H9 (cell line): ENCODE measurements around the gene PDK4. TPM values are rescaled to one million over a fixed set of nuclear protein-coding genes. Genes with fewer than 3 reads are reported as not detected.

Source experiments
- DNase-seq: peaks from one replicate; pipeline ENCODE4 v3.0.0-alpha.2; 2017
- H2AFZ ChIP-seq: one replicate; pipeline ENCODE4 v1.6.1; 2013; ENCODE audit warnings: mild to moderate bottlenecking, low read length, control low read depth, moderate library complexity
- H2AK5ac ChIP-seq: 2 replicates; pipeline ENCODE4 v1.6.1; 2013; ENCODE audit warnings: low read length, control low read depth, mixed read lengths; ENCODE audit not compliant: insufficient read length
- H2BK120ac ChIP-seq: one replicate; pipeline ENCODE4 v1.6.1; 2013; ENCODE audit warnings: low read depth, mild to moderate bottlenecking, low read length, control low read depth, inconsistent platforms; ENCODE audit not compliant: poor library complexity, severe bottlenecking
- H2BK12ac ChIP-seq: 2 replicates; pipeline ENCODE4 v1.6.1; 2013; ENCODE audit warnings: low read length, control low read depth, mixed read lengths, low read depth; ENCODE audit not compliant: insufficient read length
- H2BK15ac ChIP-seq: 2 replicates; pipeline ENCODE4 v1.6.1; 2013; ENCODE audit warnings: low read depth, low read length, control low read depth
- H2BK20ac ChIP-seq: one replicate; pipeline ENCODE4 v1.6.1; 2013; ENCODE audit warnings: low read depth, mild to moderate bottlenecking, low read length, control low read depth, inconsistent platforms; ENCODE audit not compliant: poor library complexity, severe bottlenecking
- H2BK5ac ChIP-seq: 2 replicates; pipeline ENCODE4 v1.6.1; 2013; ENCODE audit warnings: low read length, control low read depth, mixed read lengths; ENCODE audit not compliant: insufficient read length
- H3K14ac ChIP-seq: 2 replicates; pipeline ENCODE4 v1.6.1; 2013; ENCODE audit warnings: low read length, control low read depth; ENCODE audit not compliant: insufficient read depth
- H3K18ac ChIP-seq: 2 replicates; pipeline ENCODE4 v1.6.1; 2013; ENCODE audit warnings: low read depth, mild to moderate bottlenecking, mixed read lengths, low read length, control low read depth; ENCODE audit not compliant: insufficient read length
- H3K23ac ChIP-seq: 2 replicates; pipeline ENCODE4 v1.6.1; 2013; ENCODE audit warnings: low read length, control low read depth, mixed read lengths, low read depth; ENCODE audit not compliant: insufficient read length
- H3K23me2 ChIP-seq: 2 replicates; pipeline ENCODE4 v1.6.1; 2013; ENCODE audit warnings: low read depth, mild to moderate bottlenecking, mixed read lengths, low read length, control low read depth; ENCODE audit not compliant: insufficient read length, poor library complexity, severe bottlenecking
- H3K27ac ChIP-seq: 2 replicates; pipeline ENCODE4 v1.5.1; 2013; ENCODE audit warnings: low read length, control low read depth, mixed read lengths, low read depth; ENCODE audit not compliant: insufficient read length
- H3K27me3 ChIP-seq: 2 replicates; pipeline ENCODE4 v1.6.1; 2013; ENCODE audit warnings: low read length, control low read depth, inconsistent platforms; ENCODE audit not compliant: insufficient read depth
- H3K4ac ChIP-seq: 2 replicates; pipeline ENCODE4 v1.6.1; 2013; ENCODE audit warnings: low read depth, mild to moderate bottlenecking, control low read depth, inconsistent platforms, low read length, moderate library complexity
- H3K4me1 ChIP-seq: 2 replicates; pipeline ENCODE4 v1.6.1; 2013; ENCODE audit warnings: low read length, control low read depth, inconsistent platforms; ENCODE audit not compliant: insufficient read depth
- H3K4me2 ChIP-seq: 2 replicates; pipeline ENCODE4 v1.6.1; 2013; ENCODE audit warnings: low read length, control low read depth, mixed read lengths; ENCODE audit not compliant: insufficient read length, insufficient read depth
- H3K56ac ChIP-seq: 2 replicates; pipeline ENCODE4 v1.6.1; 2013; ENCODE audit warnings: low read depth, mild to moderate bottlenecking, mixed read lengths, low read length, control low read depth; ENCODE audit not compliant: insufficient read length
- H3K79me1 ChIP-seq: 2 replicates; pipeline ENCODE4 v1.6.1; 2013; ENCODE audit warnings: low read depth, mild to moderate bottlenecking, moderate library complexity, low read length, control low read depth, inconsistent platforms; ENCODE audit not compliant: insufficient read depth, poor library complexity, severe bottlenecking
- H3K79me2 ChIP-seq: 2 replicates; pipeline ENCODE4 v1.6.1; 2013; ENCODE audit warnings: low read length, control low read depth, inconsistent platforms; ENCODE audit not compliant: insufficient read depth
- H3K9ac ChIP-seq: 2 replicates; pipeline ENCODE4 v1.6.1; 2013; ENCODE audit warnings: low read length, control low read depth, mixed read lengths; ENCODE audit not compliant: insufficient read length; ENCODE audit errors: extremely low read depth
- H3K9me3 ChIP-seq: one replicate; pipeline ENCODE4 v1.6.1; 2013; ENCODE audit warnings: low read depth, low read length, inconsistent platforms; ENCODE audit not compliant: control insufficient read depth
- H3T11ph ChIP-seq: one replicate; pipeline ENCODE4 v1.6.1; 2013; ENCODE audit warnings: mild to moderate bottlenecking, low read length, control low read depth, inconsistent platforms
- H4K20me1 ChIP-seq: one replicate; pipeline ENCODE4 v1.6.1; 2013; ENCODE audit not compliant: control insufficient read depth, insufficient read length, insufficient read depth
- H4K5ac ChIP-seq: 2 replicates; pipeline ENCODE4 v1.6.1; 2013; ENCODE audit warnings: low read depth, mild to moderate bottlenecking, mixed read lengths, low read length, control low read depth; ENCODE audit not compliant: insufficient read length
- H4K8ac ChIP-seq: replicated peaks from 2 replicates; pipeline ENCODE4 v1.6.1; 2013; ENCODE audit warnings: low read length, control low read depth, mixed read lengths, low read depth; ENCODE audit not compliant: insufficient read length
- H4K91ac ChIP-seq: 2 replicates; pipeline ENCODE4 v1.6.1; 2013; ENCODE audit warnings: low read depth, mild to moderate bottlenecking, moderate library complexity, mixed read lengths, low read length, control low read depth; ENCODE audit not compliant: insufficient read length
- H3K27ac Mint-ChIP-seq, 3 experiments: 2 replicates in 2 of 3; 3 replicates in 1 of 3; pipeline ENCODE4 v1.8.0; 2020 to 2021; ENCODE audit warnings: mixed read lengths in 3 of 3, mild to moderate bottlenecking in 1 of 3, moderate library complexity in 1 of 3
- H3K27me3 Mint-ChIP-seq: 2 replicates; pipeline ENCODE4 v1.8.0; 2021; ENCODE audit warnings: low read depth, mild to moderate bottlenecking, moderate library complexity, mixed read lengths
- H3K36me3 Mint-ChIP-seq, 3 experiments: 2 replicates in 2 of 3; 3 replicates in 1 of 3; pipeline ENCODE4 v1.8.0; 2020 to 2021; ENCODE audit warnings: low read depth in 3 of 3, mixed read lengths in 3 of 3; ENCODE audit not compliant: insufficient read depth in 1 of 3
- H3K4me1 Mint-ChIP-seq, 2 experiments: 2 replicates each; pipeline ENCODE4 v1.8.0; 2020; ENCODE audit warnings: mixed read lengths in 2 of 2
- H3K4me3 Mint-ChIP-seq, 2 experiments: 2 replicates in 1 of 2; 3 replicates in 1 of 2; pipeline ENCODE4 v1.8.0; 2020 to 2021; ENCODE audit warnings: mild to moderate bottlenecking in 2 of 2, mixed read lengths in 2 of 2, moderate library complexity in 1 of 2
- H3K9me3 Mint-ChIP-seq, 2 experiments: 2 replicates in 1 of 2; 3 replicates in 1 of 2; pipeline ENCODE4 v1.8.0; 2020; ENCODE audit warnings: mild to moderate bottlenecking in 2 of 2, mixed read lengths in 2 of 2, moderate library complexity in 1 of 2
- WGBS: extraction: QIAGEN DNeasy Blood & Tissue Kit; methylation state at CpG from one replicate; pipeline ENCODE4 v1.1.7; 2013; ENCODE audit warnings: missing lambda C conversion rate, low lambda C conversion rate, mixed read lengths; ENCODE audit not compliant: insufficient read length; ENCODE audit errors: extremely low coverage; 5-methylcytosine and 5-hydroxymethylcytosine counted together
- total RNA-seq: library from RNA; stranded (reverse); gene quantifications from 2 replicates; pipeline ENCODE4 v1.2.1, GENCODE V29; 2021
- TF ChIP-seq, protein P1 (sequence below): fragments of 200-600 bp; sonication (generic); conservative IDR thresholded peaks from 3 replicates; pipeline ENCODE4 v1.8.0; 2021; ENCODE audit warnings: antibody characterized with exemption, mild to moderate bottlenecking

Gene PDK4
- total RNA-seq, 1 experiment from 2014 or later = not detected

DNA sequence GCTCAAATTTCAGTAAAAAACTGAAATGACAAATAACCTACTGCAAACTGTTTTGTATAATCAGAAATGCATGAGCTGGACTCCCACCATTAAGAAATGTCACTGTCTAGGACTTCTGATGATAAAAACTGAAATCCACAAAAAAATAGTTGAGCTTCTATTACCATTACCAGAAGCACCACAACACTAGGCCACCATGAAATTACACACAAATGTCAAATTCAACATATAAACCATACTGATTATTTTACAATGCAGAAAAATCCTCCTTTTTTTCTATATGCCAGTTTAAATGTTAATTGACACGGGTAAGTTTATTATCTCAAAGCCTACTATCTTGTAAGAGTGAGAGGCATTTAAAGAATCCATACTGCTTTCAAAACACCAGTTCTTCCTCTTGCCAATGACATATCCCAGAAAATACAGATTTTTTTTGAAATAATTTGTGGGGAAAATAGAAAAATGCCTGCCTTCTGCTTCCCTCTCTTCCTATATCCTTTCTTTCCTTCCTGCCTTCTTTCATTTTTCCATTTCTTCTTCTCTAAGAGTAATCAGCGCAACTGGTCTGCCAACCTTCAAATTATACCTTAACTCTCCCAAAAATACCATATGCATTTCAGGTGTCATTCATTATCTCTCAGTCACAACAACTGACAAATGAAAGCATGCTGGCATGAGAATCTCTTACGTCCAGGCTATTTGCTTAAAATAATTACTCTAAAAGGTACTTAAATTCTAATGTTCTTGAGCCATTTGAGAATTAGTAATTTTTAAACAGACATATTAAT lies 12.3 kb downstream of the PDK4 start:
- DNase-seq = no peak
- no peak overlapping the region for H3K56ac ChIP-seq
- H3K9me3 ChIP-seq = no peaks in the 10 kb centered on the region
- H3K4me3 Mint-ChIP-seq = no peak overlapping the region
- no peaks in the 10 kb centered on the region for H3K79me1 ChIP-seq
- H4K8ac ChIP-seq = no peak overlapping the region
- H3K79me2 ChIP-seq = no peaks in the 10 kb centered on the region
- no peaks in the 10 kb centered on the region; the same call in 1 of the 2 replicates for H3K27me3 Mint-ChIP-seq
- H4K20me1 ChIP-seq = no peaks in the 10 kb centered on the region
- H3K27ac ChIP-seq = no peak overlapping the region
- no peak overlapping the region for H3K4me2 ChIP-seq
- no peak overlapping the region for H3K27ac Mint-ChIP-seq
- H3K23me2 ChIP-seq = no peaks in the 10 kb centered on the region
- no peak overlapping the region for H2AFZ ChIP-seq
- H3K18ac ChIP-seq = no peak overlapping the region
- H3K14ac ChIP-seq = no peak overlapping the region
- no peak overlapping the region for H2BK120ac ChIP-seq
- H3K4ac ChIP-seq = no peak overlapping the region
- no peak overlapping the region for H2BK5ac ChIP-seq
- no peak overlapping the region for H2BK15ac ChIP-seq
- no peak overlapping the region for H2BK12ac ChIP-seq
- peaks cover 5 to 7% of the 10 kb centered on the region in 2 experiments; a peak in 3 of 4 replicates for H3K4me1 Mint-ChIP-seq
- H4K5ac ChIP-seq = no peak overlapping the region
- TF ChIP-seq, protein P1, sequence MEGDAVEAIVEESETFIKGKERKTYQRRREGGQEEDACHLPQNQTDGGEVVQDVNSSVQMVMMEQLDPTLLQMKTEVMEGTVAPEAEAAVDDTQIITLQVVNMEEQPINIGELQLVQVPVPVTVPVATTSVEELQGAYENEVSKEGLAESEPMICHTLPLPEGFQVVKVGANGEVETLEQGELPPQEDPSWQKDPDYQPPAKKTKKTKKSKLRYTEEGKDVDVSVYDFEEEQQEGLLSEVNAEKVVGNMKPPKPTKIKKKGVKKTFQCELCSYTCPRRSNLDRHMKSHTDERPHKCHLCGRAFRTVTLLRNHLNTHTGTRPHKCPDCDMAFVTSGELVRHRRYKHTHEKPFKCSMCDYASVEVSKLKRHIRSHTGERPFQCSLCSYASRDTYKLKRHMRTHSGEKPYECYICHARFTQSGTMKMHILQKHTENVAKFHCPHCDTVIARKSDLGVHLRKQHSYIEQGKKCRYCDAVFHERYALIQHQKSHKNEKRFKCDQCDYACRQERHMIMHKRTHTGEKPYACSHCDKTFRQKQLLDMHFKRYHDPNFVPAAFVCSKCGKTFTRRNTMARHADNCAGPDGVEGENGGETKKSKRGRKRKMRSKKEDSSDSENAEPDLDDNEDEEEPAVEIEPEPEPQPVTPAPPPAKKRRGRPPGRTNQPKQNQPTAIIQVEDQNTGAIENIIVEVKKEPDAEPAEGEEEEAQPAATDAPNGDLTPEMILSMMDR = no peak
- no peak overlapping the region for H3T11ph ChIP-seq
- WGBS = no CpG with 5 or more reads among the region's 3 CpGs
- no peak overlapping the region for H3K23ac ChIP-seq
- H4K91ac ChIP-seq = no peak overlapping the region
- no peaks in the 10 kb centered on the region for H3K36me3 Mint-ChIP-seq
- H2AK5ac ChIP-seq = no peak overlapping the region
- no peak overlapping the region for H3K9ac ChIP-seq
- no peaks in the 10 kb centered on the region for H3K9me3 Mint-ChIP-seq
- H3K27me3 ChIP-seq = no peaks in the 10 kb centered on the region
- H3K4me1 ChIP-seq = no peaks in the 10 kb centered on the region
- no peak overlapping the region for H2BK20ac ChIP-seq
